ENCODE data around the gene L3MBTL4. TPM values are rescaled to one million over a fixed set of nuclear protein-coding genes. Genes with fewer than 3 reads are reported as not detected.

The L3MBTL4 gene
- total RNA-seq, 1 donor from 2014 or later: 0.34 TPM

DNA sequence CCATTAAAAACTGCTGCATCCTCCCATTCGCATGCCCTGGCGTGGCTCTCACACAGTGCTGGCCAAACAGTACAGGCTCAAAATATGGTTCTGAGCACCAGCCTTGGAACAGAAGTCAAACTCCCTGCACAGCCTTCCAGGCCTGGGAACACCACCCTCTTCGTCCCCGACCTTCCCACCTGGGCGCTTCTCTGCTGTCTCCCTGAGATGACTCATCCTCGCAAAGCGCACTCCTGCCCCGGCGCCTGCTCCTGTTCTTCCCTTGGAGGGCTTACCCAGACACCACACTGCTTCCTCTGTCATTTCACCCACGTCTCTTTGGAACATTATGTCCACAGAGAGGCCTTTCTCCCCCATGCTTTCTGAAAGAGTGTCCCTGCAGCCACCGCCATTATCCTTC is 172.7 kb downstream of the L3MBTL4 start:
- Histone ChIP-seq H3K4me2 (no peak overlapping the region), H3K4me1 (no peaks in the 10 kb centered on the region), H3K79me2 (ENCODE audit: low read depth) (no peaks in the 10 kb centered on the region), H3K9me3 (ENCODE audit: low read depth) (no peaks in the 10 kb centered on the region), H3K27ac (no peak overlapping the region), H2AFZ (replicated peaks) (peak overlapping the region; percentile 85), H3K36me3 (no peaks in the 10 kb centered on the region), H3K9ac (no peak overlapping the region), H3K4me3 (no peak overlapping the region), H3F3A (ENCODE audit: low read depth) (no peaks in the 10 kb centered on the region), H4K20me1 (ENCODE audit: low read depth) (no peaks in the 10 kb centered on the region), H3K27me3 (no peaks in the 10 kb centered on the region)
- Mint-ChIP-seq H3K4me1 (peaks cover 3% of the 10 kb centered on the region), H3K27ac (no peak overlapping the region), H3K9me3 (no peaks in the 10 kb centered on the region), H3K36me3 (no peaks in the 10 kb centered on the region), H3K27me3 (ENCODE audit: insufficient read depth, low read depth) (peaks cover 6% of the 10 kb centered on the region), H3K4me3 (no peak overlapping the region)
- TF ChIP-seq EZH2 (IDR thresholded peaks at IDR 0.05): no peak
- TF ChIP-seq, protein P1, sequence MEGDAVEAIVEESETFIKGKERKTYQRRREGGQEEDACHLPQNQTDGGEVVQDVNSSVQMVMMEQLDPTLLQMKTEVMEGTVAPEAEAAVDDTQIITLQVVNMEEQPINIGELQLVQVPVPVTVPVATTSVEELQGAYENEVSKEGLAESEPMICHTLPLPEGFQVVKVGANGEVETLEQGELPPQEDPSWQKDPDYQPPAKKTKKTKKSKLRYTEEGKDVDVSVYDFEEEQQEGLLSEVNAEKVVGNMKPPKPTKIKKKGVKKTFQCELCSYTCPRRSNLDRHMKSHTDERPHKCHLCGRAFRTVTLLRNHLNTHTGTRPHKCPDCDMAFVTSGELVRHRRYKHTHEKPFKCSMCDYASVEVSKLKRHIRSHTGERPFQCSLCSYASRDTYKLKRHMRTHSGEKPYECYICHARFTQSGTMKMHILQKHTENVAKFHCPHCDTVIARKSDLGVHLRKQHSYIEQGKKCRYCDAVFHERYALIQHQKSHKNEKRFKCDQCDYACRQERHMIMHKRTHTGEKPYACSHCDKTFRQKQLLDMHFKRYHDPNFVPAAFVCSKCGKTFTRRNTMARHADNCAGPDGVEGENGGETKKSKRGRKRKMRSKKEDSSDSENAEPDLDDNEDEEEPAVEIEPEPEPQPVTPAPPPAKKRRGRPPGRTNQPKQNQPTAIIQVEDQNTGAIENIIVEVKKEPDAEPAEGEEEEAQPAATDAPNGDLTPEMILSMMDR (IDR thresholded peaks at IDR 0.05): no peak
- TF ChIP-seq EZH2phosphoT487 (IDR thresholded peaks at IDR 0.05): no peak
- no peak for DNase-seq (ENCODE audit: low spot score)

DNA sequence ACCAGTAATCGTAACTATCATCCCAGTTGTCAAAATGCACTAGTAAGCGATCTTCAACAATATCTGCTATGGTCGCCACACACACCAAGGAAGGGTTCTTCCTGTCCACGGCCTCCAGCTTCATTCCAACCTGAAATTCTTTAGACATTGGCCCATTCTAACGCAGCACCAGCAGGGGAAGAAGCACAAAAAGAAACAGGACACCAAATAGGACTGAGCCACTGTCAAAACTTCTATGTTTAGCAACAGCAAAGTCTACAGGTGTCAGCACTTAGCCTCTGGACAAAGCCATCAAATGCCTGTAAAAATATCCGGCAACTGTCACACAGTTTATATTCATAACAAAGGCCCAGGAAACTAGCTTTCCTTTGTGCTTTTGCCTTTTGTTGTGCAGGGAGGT is 175.0 kb downstream of the L3MBTL4 start:
- DNase-seq (ENCODE audit: low spot score): no peak
- Histone ChIP-seq H3K4me1 (no peaks in the 10 kb centered on the region), H3K4me2 (no peak overlapping the region), H3F3A (ENCODE audit: low read depth) (no peaks in the 10 kb centered on the region), H4K20me1 (ENCODE audit: low read depth) (no peaks in the 10 kb centered on the region), H3K9ac (no peak overlapping the region), H3K9me3 (ENCODE audit: low read depth) (no peaks in the 10 kb centered on the region), H3K27ac (no peak overlapping the region), H3K79me2 (ENCODE audit: low read depth) (no peaks in the 10 kb centered on the region), H3K4me3 (no peak overlapping the region), H2AFZ (replicated peaks) (no peak overlapping the region), H3K36me3 (no peaks in the 10 kb centered on the region), H3K27me3 (no peaks in the 10 kb centered on the region)
- H3K27ac Mint-ChIP-seq: no peak overlapping the region
- H3K27me3 Mint-ChIP-seq (ENCODE audit: insufficient read depth, low read depth): peaks cover 6% of the 10 kb centered on the region
- TF ChIP-seq, protein P1 (IDR thresholded peaks at IDR 0.05): no peak
- TF ChIP-seq EZH2 (IDR thresholded peaks at IDR 0.05) (no peak), EZH2phosphoT487 (IDR thresholded peaks at IDR 0.05) (no peak)
- H3K4me3 Mint-ChIP-seq: no peak overlapping the region
- H3K36me3 Mint-ChIP-seq: no peaks in the 10 kb centered on the region
- H3K9me3 Mint-ChIP-seq: no peaks in the 10 kb centered on the region
- peaks cover 3% of the 10 kb centered on the region for H3K4me1 Mint-ChIP-seq

DNA sequence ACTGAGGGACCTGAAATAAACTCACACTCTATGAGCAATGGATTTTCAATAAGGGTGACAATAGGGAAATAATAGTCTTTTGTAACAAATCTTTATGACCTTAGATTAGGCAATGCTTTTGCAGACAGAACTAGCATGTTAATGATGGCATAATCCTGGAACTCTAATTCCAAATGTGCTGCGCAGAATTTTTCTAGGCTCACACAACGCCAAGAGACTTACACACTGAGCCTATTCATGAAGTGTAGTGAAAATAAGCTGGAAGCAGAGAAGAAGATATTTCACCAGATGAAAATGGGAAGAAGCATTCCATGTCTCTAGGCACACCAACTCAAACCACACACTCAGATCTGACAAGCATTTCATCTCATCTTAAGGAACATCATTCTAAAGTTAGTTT is 178.5 kb downstream of the L3MBTL4 start:
- no peak overlapping the region for H3K4me3 Mint-ChIP-seq
- Histone ChIP-seq H3K4me3 (no peak overlapping the region), H3K9me3 (ENCODE audit: low read depth) (no peaks in the 10 kb centered on the region), H3F3A (ENCODE audit: low read depth) (no peaks in the 10 kb centered on the region), H4K20me1 (ENCODE audit: low read depth) (no peaks in the 10 kb centered on the region), H3K27ac (no peak overlapping the region), H3K27me3 (no peaks in the 10 kb centered on the region), H3K36me3 (no peaks in the 10 kb centered on the region), H3K4me1 (no peaks in the 10 kb centered on the region), H3K79me2 (ENCODE audit: low read depth) (no peaks in the 10 kb centered on the region), H3K4me2 (no peak overlapping the region), H3K9ac (no peak overlapping the region), H2AFZ (replicated peaks) (no peak overlapping the region)
- peaks cover 3% of the 10 kb centered on the region for H3K4me1 Mint-ChIP-seq
- TF ChIP-seq, protein P1 (IDR thresholded peaks at IDR 0.05): no peak
- TF ChIP-seq EZH2phosphoT487 (IDR thresholded peaks at IDR 0.05) (no peak), EZH2 (IDR thresholded peaks at IDR 0.05) (no peak)
- no peaks in the 10 kb centered on the region for H3K36me3 Mint-ChIP-seq
- no peaks in the 10 kb centered on the region for H3K27me3 Mint-ChIP-seq (ENCODE audit: insufficient read depth, low read depth)
- peaks cover 3% of the 10 kb centered on the region for H3K9me3 Mint-ChIP-seq
- DNase-seq (ENCODE audit: low spot score): no peak
- H3K27ac Mint-ChIP-seq: no peak overlapping the region

Measured in neural progenitor cell (in vitro differentiated cells).